Liver (tissue), 9 donors: ENCODE measurements around the gene ZSCAN1. TPM values are rescaled to one million over a fixed set of nuclear protein-coding genes. Genes with fewer than 3 reads are reported as not detected.

Experiments
- DNase-seq: peaks from one replicate; pipeline ENCODE4 v3.0.0-alpha.2; 2017; ENCODE audit warnings: low spot score
- H3K27ac ChIP-seq, 2 donors: one replicate each; pipeline ENCODE4 v1.7.0; 2013; ENCODE audit warnings: inconsistent platforms in 2 of 2, low read length in 2 of 2, control low read depth in 1 of 2, low read depth in 1 of 2, mild to moderate bottlenecking in 1 of 2
- H3K27me3 ChIP-seq, 4 donors: one replicate each; pipeline versions ENCODE4 v1.6.1 to v1.7.0; 2013; ENCODE audit warnings: low read length in 3 of 4, inconsistent platforms in 1 of 4, mild to moderate bottlenecking in 1 of 4, moderate library complexity in 1 of 4; ENCODE audit not compliant: control insufficient read depth in 4 of 4, insufficient read depth in 4 of 4
- H3K36me3 ChIP-seq, 4 donors: one replicate each; pipeline versions ENCODE4 v1.6.1 to v1.7.0; 2013; ENCODE audit warnings: low read length in 3 of 4, mild to moderate bottlenecking in 3 of 4, low read depth in 1 of 4, moderate library complexity in 1 of 4; ENCODE audit not compliant: control insufficient read depth in 4 of 4, insufficient read depth in 3 of 4
- H3K4me1 ChIP-seq, 4 donors: one replicate each; pipeline versions ENCODE4 v1.6.1 to v1.7.0; 2013; ENCODE audit warnings: low read length in 3 of 4, mild to moderate bottlenecking in 3 of 4, moderate library complexity in 1 of 4; ENCODE audit not compliant: control insufficient read depth in 4 of 4, insufficient read depth in 4 of 4
- H3K4me3 ChIP-seq, 3 donors: one replicate each; pipeline versions ENCODE4 v1.6.1 to v1.7.0; 2013; ENCODE audit warnings: low read length in 3 of 3, control low read depth in 1 of 3, low read depth in 1 of 3, mild to moderate bottlenecking in 1 of 3
- H3K9ac ChIP-seq, 2 donors: one replicate each; pipeline ENCODE4 v1.7.0; 2013; ENCODE audit warnings: low read length in 2 of 2, mild to moderate bottlenecking in 2 of 2, moderate library complexity in 2 of 2, control low read depth in 1 of 2, low read depth in 1 of 2
- H3K9me3 ChIP-seq, 4 donors: one replicate each; pipeline versions ENCODE4 v1.6.1 to v1.7.0; 2013; ENCODE audit warnings: low read length in 3 of 4; ENCODE audit not compliant: control insufficient read depth in 4 of 4
- ATF3 ChIP-seq: IDR thresholded peaks from 2 replicates; pipeline ENCODE4 v1.6.1; 2016; ENCODE audit warnings: antibody characterized with exemption
- CTCF ChIP-seq: fragments of 150-350 bp; IDR thresholded peaks from 2 replicates; pipeline ENCODE4 v1.5.1; 2017; ENCODE audit warnings: improper control_type of control experiment, low read depth, low read length; ENCODE audit not compliant: missing input control
- EGR1 ChIP-seq, 2 donors: IDR thresholded peaks; 2 replicates each; pipeline ENCODE4 v1.6.1; 2016 to 2018; ENCODE audit warnings: antibody characterized with exemption in 2 of 2, low read depth in 2 of 2
- FOXA1 ChIP-seq: IDR thresholded peaks from 2 replicates; pipeline ENCODE4 v1.6.1; 2016; ENCODE audit warnings: antibody characterized with exemption
- FOXA2 ChIP-seq: IDR thresholded peaks from 2 replicates; pipeline ENCODE4 v1.6.1; 2016; ENCODE audit warnings: antibody characterized with exemption
- GABPA ChIP-seq, 2 donors: IDR thresholded peaks in 1 of 2; conservative IDR thresholded peaks in 1 of 2; 2 replicates each; pipeline ENCODE4 v1.6.1; 2016; ENCODE audit warnings: antibody characterized with exemption in 2 of 2, mild to moderate bottlenecking in 1 of 2, moderate library complexity in 1 of 2
- HNF4A ChIP-seq, 2 donors: conservative IDR thresholded peaks; 2 replicates each; pipeline ENCODE4 v1.6.1; 2016; ENCODE audit warnings: antibody characterized with exemption in 2 of 2, mild to moderate bottlenecking in 2 of 2
- HNF4G ChIP-seq: IDR thresholded peaks from 2 replicates; pipeline ENCODE4 v1.6.1; 2016; ENCODE audit warnings: antibody characterized with exemption
- JUND ChIP-seq, 2 donors: IDR thresholded peaks; 2 replicates each; pipeline ENCODE4 v1.6.1; 2016; ENCODE audit warnings: antibody characterized with exemption in 2 of 2
- MAX ChIP-seq: IDR thresholded peaks from 2 replicates; pipeline ENCODE4 v1.6.1; 2016; ENCODE audit warnings: antibody characterized with exemption
- NR2F2 ChIP-seq: IDR thresholded peaks from 2 replicates; pipeline ENCODE4 v1.6.1; 2016; ENCODE audit warnings: antibody characterized with exemption
- RAD21 ChIP-seq, 2 donors: IDR thresholded peaks; 2 replicates each; pipeline ENCODE4 v1.6.1; 2016; ENCODE audit warnings: antibody characterized with exemption in 2 of 2, mild to moderate bottlenecking in 2 of 2
- RXRA ChIP-seq, 2 donors: IDR thresholded peaks; 2 replicates each; pipeline ENCODE4 v1.6.1; 2017 to 2018; ENCODE audit warnings: antibody characterized with exemption in 2 of 2, mild to moderate bottlenecking in 1 of 2
- YY1 ChIP-seq: IDR thresholded peaks from 2 replicates; pipeline ENCODE4 v1.6.1; 2016; ENCODE audit warnings: antibody characterized with exemption, mild to moderate bottlenecking
- ZBTB33 ChIP-seq: IDR thresholded peaks from 2 replicates; pipeline ENCODE4 v1.6.1; 2016; ENCODE audit warnings: antibody characterized with exemption
- WGBS: extraction: QIAGEN DNeasy Blood & Tissue Kit; methylation state at CpG from one replicate; pipeline ENCODE4 v1.1.7; 2013; 5-methylcytosine and 5-hydroxymethylcytosine counted together
- polyA plus RNA-seq, 2 donors: library from polyadenylated mRNA; stranded (reverse) in 1 of 2; unstranded in 1 of 2; fragments of 200-250 nt in 1 of 2; fragments of >200 nt in 1 of 2; fragmentation: Nextera tagmentation in 1 of 2; extraction: Ambion mirVana in 1 of 2; gene quantifications; one replicate each; pipeline versions ENCODE4 v1.2.1 to v1.2.3, GENCODE V29; 2013 to 2015
- total RNA-seq, 2 donors: library from RNA; depleted of rRNA; stranded (reverse); fragments of >200 nt; gene quantifications; one replicate each; pipeline ENCODE4 v1.2.3, GENCODE V29; 2014
- TF ChIP-seq, protein P1 (sequence below): IDR thresholded peaks from 2 replicates; pipeline ENCODE4 v1.6.1; 2016; ENCODE audit warnings: antibody characterized with exemption, mild to moderate bottlenecking
- donor health status: healthy.
- donor health status: healthy.
- donor health status: healthy.
- donor health status: healthy.
- donor health status: healthy.

Gene ZSCAN1
- total and polyA plus RNA-seq, 4 donors, result 0.13 TPM; not detected in 3

DNA sequence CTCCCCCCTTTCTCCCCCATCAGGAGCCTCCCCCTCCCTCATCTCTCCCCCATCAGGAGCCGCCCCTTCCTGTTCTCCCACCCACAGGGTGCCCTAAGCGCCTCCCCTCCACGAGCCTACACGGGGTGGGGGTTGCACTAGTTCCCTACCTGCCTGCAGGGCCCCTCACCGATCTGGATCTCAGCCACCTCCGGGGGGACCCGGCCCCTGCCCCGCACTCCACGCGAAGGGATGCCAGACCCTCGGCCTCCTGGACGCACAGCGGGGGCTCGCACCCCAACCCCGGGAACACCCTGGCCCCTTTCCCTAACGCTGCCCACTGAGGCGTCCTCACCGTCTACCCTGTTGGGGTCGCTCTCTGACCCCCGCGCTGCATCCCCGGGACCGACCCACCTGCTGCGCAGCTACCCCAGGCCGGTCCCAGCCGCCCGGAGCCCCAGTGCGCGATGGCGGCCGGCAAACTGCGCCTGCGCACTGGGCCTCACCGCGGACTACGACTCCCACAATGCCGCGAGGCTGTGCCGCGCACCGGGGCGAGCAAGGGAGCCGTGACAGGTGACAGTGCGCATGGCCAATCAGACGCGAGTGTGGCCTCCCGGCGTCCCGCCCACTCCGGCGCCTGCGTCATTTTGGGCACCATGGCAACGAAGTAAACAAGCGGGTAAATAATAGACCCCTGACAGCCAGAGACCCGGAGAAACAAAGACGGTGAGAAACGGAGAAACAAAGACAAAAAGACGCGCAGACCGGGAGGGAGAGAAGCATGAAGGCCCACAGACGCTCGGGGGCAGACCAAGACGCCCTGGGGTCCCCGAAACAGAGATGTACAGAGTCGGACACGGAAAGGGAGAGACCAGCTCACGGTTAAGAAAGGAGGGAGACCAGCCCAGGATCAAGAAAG is 64.2 kb downstream of the ZSCAN1 start, which contains the start of gene ZSCAN18 (continued):
- TF ChIP-seq, protein P1, sequence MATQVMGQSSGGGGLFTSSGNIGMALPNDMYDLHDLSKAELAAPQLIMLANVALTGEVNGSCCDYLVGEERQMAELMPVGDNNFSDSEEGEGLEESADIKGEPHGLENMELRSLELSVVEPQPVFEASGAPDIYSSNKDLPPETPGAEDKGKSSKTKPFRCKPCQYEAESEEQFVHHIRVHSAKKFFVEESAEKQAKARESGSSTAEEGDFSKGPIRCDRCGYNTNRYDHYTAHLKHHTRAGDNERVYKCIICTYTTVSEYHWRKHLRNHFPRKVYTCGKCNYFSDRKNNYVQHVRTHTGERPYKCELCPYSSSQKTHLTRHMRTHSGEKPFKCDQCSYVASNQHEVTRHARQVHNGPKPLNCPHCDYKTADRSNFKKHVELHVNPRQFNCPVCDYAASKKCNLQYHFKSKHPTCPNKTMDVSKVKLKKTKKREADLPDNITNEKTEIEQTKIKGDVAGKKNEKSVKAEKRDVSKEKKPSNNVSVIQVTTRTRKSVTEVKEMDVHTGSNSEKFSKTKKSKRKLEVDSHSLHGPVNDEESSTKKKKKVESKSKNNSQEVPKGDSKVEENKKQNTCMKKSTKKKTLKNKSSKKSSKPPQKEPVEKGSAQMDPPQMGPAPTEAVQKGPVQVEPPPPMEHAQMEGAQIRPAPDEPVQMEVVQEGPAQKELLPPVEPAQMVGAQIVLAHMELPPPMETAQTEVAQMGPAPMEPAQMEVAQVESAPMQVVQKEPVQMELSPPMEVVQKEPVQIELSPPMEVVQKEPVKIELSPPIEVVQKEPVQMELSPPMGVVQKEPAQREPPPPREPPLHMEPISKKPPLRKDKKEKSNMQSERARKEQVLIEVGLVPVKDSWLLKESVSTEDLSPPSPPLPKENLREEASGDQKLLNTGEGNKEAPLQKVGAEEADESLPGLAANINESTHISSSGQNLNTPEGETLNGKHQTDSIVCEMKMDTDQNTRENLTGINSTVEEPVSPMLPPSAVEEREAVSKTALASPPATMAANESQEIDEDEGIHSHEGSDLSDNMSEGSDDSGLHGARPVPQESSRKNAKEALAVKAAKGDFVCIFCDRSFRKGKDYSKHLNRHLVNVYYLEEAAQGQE, result peak; percentile 29
- TF ChIP-seq YY1 (peak; percentile 96), HNF4A (conservative IDR thresholded peaks at IDR 0.05) (no peak), RAD21 (IDR thresholded peaks at IDR 0.05) (peak in 1 of 2 donors; percentile 40)

- Histone ChIP-seq H3K36me3 (no peaks in the 10 kb centered on the region), H3K9ac (peak overlapping the region; percentile 45 to 82), H3K4me3 (peak overlapping the region; percentile 38 to 92 (median 53)), H3K4me1 (peaks cover 0 to 6% (median 3%) of the 10 kb centered on the region in 4 donors), H3K9me3 (peaks cover 17 to 44% (median 27%) of the 10 kb centered on the region in 4 donors), H3K27me3 (no peaks in the 10 kb centered on the region), H3K27ac (peak overlapping the region; percentile 87 to 94)
- 25% methylated on average over 2 of the region's 2 CpGs for WGBS
- no peak for TF ChIP-seq HNF4G
- TF ChIP-seq YY1, result no peak
- no peak for TF ChIP-seq EGR1 (IDR thresholded peaks at IDR 0.05; ENCODE audit: low read depth in 2 of 2)
- no peak for TF ChIP-seq MAX
- TF ChIP-seq RXRA (IDR thresholded peaks at IDR 0.05), result no peak
- TF ChIP-seq JUND (IDR thresholded peaks at IDR 0.05), result no peak
- no peak for TF ChIP-seq ATF3
- no peak for TF ChIP-seq FOXA2
- no peak for TF ChIP-seq GABPA (IDR thresholded peaks at IDR 0.05 in 1 of 2, conservative IDR thresholded peaks at IDR 0.05 in 1 of 2)
- TF ChIP-seq ZBTB33, result no peak
- TF ChIP-seq, protein P1, result no peak
- no peak for TF ChIP-seq CTCF
- TF ChIP-seq NR2F2, result no peak
- no peak for TF ChIP-seq FOXA1
- no peak for TF ChIP-seq RAD21 (IDR thresholded peaks at IDR 0.05)
- no peak for DNase-seq
Measured at GRCh38 chr19:58098682-58098998, 64.8 kb downstream of the ZSCAN1 start.
